WTC11 (cell line): ENCODE data around the gene TRIM38. TPM values are rescaled to one million over a fixed set of nuclear protein-coding genes. Genes with fewer than 3 reads are reported as not detected.

Experiments
- ATAC-seq: fragments of 200-7000 bp; cut with Tn5 transposase; 2 replicates; pipeline ENCODE4 v1.10.0; 2021; ENCODE audit warnings: mild to moderate bottlenecking, moderate library complexity
- CTCF ChIA-PET: fragments of 300-600 bp; sonication (Branson Sonifier 250); formaldehyde crosslinking; loops from one replicate; lab custom pipeline; 2021; ENCODE audit warnings: antibody characterized with exemption; lab: Charles Lee
- POLR2A ChIA-PET: fragments of 350-600 bp; sonication (Branson Sonifier 250); formaldehyde crosslinking; loops from one replicate; lab custom pipeline; 2021; ENCODE audit warnings: antibody characterized with exemption; lab: Charles Lee
- DNase-seq: peaks from one replicate; pipeline ENCODE4 v3.0.0; 2021; ENCODE audit warnings: low spot score
- H3K27ac Mint-ChIP-seq: 2 replicates; pipeline ENCODE4 v1.8.0; 2021; ENCODE audit warnings: mixed read lengths
- H3K27me3 Mint-ChIP-seq: 2 replicates; pipeline ENCODE4 v1.8.0; 2021; ENCODE audit warnings: low read depth, mild to moderate bottlenecking, moderate library complexity, mixed read lengths
- H3K36me3 Mint-ChIP-seq: 2 replicates; pipeline ENCODE4 v1.8.0; 2021; ENCODE audit warnings: mixed read lengths
- H3K4me1 Mint-ChIP-seq: 2 replicates; pipeline ENCODE4 v1.8.0; 2022; ENCODE audit warnings: mixed read lengths
- H3K4me3 Mint-ChIP-seq: 2 replicates; pipeline ENCODE4 v1.8.0; 2021; ENCODE audit warnings: mild to moderate bottlenecking, moderate library complexity, mixed read lengths
- H3K9me3 Mint-ChIP-seq: 2 replicates; pipeline ENCODE4 v1.8.0; 2021; ENCODE audit warnings: mixed read lengths
- E2F5 ChIP-seq: sonication (generic); formaldehyde crosslinking; IDR thresholded peaks from 2 replicates; pipeline ENCODE4 v1.8.1; 2022; ENCODE audit warnings: mild to moderate bottlenecking, moderate library complexity, missing genetic modification reagents
- ETV6 ChIP-seq: sonication (generic); formaldehyde crosslinking; IDR thresholded peaks from 2 replicates; pipeline ENCODE4 v1.8.1; 2022; ENCODE audit warnings: mild to moderate bottlenecking, missing genetic modification reagents
- FOXP1 ChIP-seq: sonication (generic); formaldehyde crosslinking; IDR thresholded peaks from 2 replicates; pipeline ENCODE4 v1.8.0; 2022; ENCODE audit warnings: missing genetic modification reagents, mild to moderate bottlenecking, moderate library complexity, borderline replicate concordance
- NFATC4 ChIP-seq: fragments of 250-450 bp; sonication (Bioruptor Pico); IDR thresholded peaks from 2 replicates; pipeline ENCODE4 v1.9.0; 2021; ENCODE audit warnings: mild to moderate bottlenecking
- NFYB ChIP-seq: sonication (generic); formaldehyde crosslinking; conservative IDR thresholded peaks from 2 replicates; pipeline ENCODE4 v1.8.0; 2022; ENCODE audit warnings: low read depth, missing genetic modification reagents
- NR3C1 ChIP-seq: sonication (generic); formaldehyde crosslinking; conservative IDR thresholded peaks from 2 replicates; pipeline ENCODE4 v1.8.1; 2023; ENCODE audit warnings: low read depth, mild to moderate bottlenecking, missing genetic modification reagents
- OVOL2 ChIP-seq: fragments of 250-450 bp; sonication (Bioruptor Pico); IDR thresholded peaks from 2 replicates; pipeline ENCODE4 v1.9.0; 2021; ENCODE audit warnings: mild to moderate bottlenecking, borderline replicate concordance
- TEAD4 ChIP-seq: sonication (generic); formaldehyde crosslinking; IDR thresholded peaks from 2 replicates; pipeline ENCODE4 v1.8.0; 2022; ENCODE audit warnings: mild to moderate bottlenecking, missing genetic modification reagents
- ZNF121 ChIP-seq: sonication (generic); formaldehyde crosslinking; IDR thresholded peaks from 2 replicates; pipeline ENCODE4 v1.8.0; 2023; ENCODE audit warnings: missing genetic modification reagents
- ZNF138 ChIP-seq: sonication (generic); formaldehyde crosslinking; conservative IDR thresholded peaks from 2 replicates; pipeline ENCODE4 v1.8.1; 2022; ENCODE audit warnings: mild to moderate bottlenecking, moderate library complexity, missing genetic modification reagents
- ZNF263 ChIP-seq: sonication (generic); formaldehyde crosslinking; IDR thresholded peaks from 2 replicates; pipeline ENCODE4 v1.8.1; 2022; ENCODE audit warnings: low read depth, mild to moderate bottlenecking, moderate library complexity, missing genetic modification reagents
- ZNF317 ChIP-seq: sonication (generic); formaldehyde crosslinking; IDR thresholded peaks from 2 replicates; pipeline ENCODE4 v1.8.1; 2023; ENCODE audit warnings: low read depth, mild to moderate bottlenecking, moderate library complexity, missing genetic modification reagents, borderline replicate concordance
- ZNF396 ChIP-seq: fragments of 250-450 bp; sonication (Bioruptor Pico); IDR thresholded peaks from 2 replicates; pipeline ENCODE4 v1.8.0; 2021; ENCODE audit warnings: mild to moderate bottlenecking, moderate library complexity, borderline replicate concordance
- total RNA-seq: library from RNA; stranded (reverse); gene quantifications from 3 replicates; pipeline ENCODE4 v1.2.3, GENCODE V29; 2021
- TF ChIP-seq, protein P1 (sequence below): fragments of 200-600 bp; IDR thresholded peaks from 2 replicates; pipeline ENCODE4 v1.8.0; 2022; ENCODE audit warnings: antibody characterized with exemption
- TF ChIP-seq, protein P2 (sequence below): sonication (generic); formaldehyde crosslinking; IDR thresholded peaks from 2 replicates; pipeline ENCODE4 v1.8.1; 2023; ENCODE audit warnings: mild to moderate bottlenecking, missing genetic modification reagents, moderate library complexity
- TF ChIP-seq, protein P3 (sequence below): sonication (generic); formaldehyde crosslinking; IDR thresholded peaks from 2 replicates; pipeline ENCODE4 v1.8.1; 2023; ENCODE audit warnings: mild to moderate bottlenecking, missing genetic modification reagents
- TF ChIP-seq, protein P4 (sequence below): fragments of 250-450 bp; sonication (Bioruptor Pico); IDR thresholded peaks from 2 replicates; pipeline ENCODE4 v1.9.0; 2021; ENCODE audit warnings: mild to moderate bottlenecking, borderline replicate concordance
- TF ChIP-seq, protein P5 (sequence below): fragments of 250-450 bp; sonication (Bioruptor Pico); IDR thresholded peaks from 2 replicates; pipeline ENCODE4 v1.8.0; 2021; ENCODE audit warnings: mild to moderate bottlenecking
- TF ChIP-seq, protein P6 (sequence below): fragments of 250-450 bp; sonication (Bioruptor Pico); conservative IDR thresholded peaks from 2 replicates; pipeline ENCODE4 v1.9.0; 2021; ENCODE audit warnings: mild to moderate bottlenecking

The TRIM38 gene
- total RNA-seq, 1 experiment from 2014 or later = 1.6 TPM

- TF ChIP-seq, protein P1, sequence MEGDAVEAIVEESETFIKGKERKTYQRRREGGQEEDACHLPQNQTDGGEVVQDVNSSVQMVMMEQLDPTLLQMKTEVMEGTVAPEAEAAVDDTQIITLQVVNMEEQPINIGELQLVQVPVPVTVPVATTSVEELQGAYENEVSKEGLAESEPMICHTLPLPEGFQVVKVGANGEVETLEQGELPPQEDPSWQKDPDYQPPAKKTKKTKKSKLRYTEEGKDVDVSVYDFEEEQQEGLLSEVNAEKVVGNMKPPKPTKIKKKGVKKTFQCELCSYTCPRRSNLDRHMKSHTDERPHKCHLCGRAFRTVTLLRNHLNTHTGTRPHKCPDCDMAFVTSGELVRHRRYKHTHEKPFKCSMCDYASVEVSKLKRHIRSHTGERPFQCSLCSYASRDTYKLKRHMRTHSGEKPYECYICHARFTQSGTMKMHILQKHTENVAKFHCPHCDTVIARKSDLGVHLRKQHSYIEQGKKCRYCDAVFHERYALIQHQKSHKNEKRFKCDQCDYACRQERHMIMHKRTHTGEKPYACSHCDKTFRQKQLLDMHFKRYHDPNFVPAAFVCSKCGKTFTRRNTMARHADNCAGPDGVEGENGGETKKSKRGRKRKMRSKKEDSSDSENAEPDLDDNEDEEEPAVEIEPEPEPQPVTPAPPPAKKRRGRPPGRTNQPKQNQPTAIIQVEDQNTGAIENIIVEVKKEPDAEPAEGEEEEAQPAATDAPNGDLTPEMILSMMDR = no peak
- TF ChIP-seq, protein P2, sequence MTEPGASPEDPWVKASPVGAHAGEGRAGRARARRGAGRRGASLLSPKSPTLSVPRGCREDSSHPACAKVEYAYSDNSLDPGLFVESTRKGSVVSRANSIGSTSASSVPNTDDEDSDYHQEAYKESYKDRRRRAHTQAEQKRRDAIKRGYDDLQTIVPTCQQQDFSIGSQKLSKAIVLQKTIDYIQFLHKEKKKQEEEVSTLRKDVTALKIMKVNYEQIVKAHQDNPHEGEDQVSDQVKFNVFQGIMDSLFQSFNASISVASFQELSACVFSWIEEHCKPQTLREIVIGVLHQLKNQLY (CRISPR knock-in tag) = no peak
- TF ChIP-seq, protein P3, sequence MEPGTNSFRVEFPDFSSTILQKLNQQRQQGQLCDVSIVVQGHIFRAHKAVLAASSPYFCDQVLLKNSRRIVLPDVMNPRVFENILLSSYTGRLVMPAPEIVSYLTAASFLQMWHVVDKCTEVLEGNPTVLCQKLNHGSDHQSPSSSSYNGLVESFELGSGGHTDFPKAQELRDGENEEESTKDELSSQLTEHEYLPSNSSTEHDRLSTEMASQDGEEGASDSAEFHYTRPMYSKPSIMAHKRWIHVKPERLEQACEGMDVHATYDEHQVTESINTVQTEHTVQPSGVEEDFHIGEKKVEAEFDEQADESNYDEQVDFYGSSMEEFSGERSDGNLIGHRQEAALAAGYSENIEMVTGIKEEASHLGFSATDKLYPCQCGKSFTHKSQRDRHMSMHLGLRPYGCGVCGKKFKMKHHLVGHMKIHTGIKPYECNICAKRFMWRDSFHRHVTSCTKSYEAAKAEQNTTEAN (CRISPR knock-in tag) = no peak
- no peak for TF ChIP-seq NFYB (CRISPR knock-in tag)
These were observed 40.3 kb upstream of the TRIM38 start (continued) for GRCh38 chr6:25922301-25922700.

DNA sequence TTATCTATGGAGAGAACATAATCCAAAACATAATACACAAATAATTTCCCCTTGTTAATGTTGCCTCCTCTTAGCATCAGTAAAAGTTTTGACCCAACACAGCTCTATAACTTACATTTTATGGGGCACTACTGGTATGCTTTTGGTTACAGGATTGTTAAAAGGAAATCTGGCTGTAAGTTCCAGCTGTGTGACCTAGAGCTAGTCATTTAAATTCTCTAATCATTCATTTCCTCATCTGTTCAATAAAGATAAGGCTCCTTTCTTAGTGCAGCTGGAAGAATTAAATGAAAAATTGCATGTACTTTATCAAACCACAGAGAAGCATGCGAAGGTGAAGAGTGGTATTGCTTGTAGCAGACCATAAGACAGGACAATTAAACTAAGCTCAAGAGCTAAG lies 36.7 kb upstream of the TRIM38 start:
- ATAC-seq = no peak
- H3K36me3 Mint-ChIP-seq = no peaks in the 10 kb centered on the region
- CTCF ChIA-PET = interaction anchor here (0.7 to 1.1 kb wide), 2 partner anchors 44 to 208 kb away, joined by 3 to 5 read pairs; no protein-coding TSS in a partner anchor

DNA sequence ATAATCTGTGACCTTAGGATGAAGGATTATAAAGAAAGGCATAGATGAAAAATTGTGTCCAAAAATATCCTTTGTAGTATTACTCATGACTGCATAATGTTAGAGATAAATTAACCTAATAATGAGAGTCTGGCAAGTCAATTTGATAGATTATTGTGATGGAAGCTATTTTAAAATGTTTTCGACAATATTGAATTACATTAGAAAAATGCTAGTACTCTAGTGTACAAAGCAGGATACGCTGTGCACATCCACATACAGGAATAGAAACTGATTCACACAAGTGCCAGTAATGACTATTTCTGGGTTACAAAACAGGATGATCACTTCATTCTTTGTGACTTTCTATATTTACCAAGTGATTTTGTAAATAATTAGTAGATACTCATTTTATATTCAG lies 35.4 kb upstream of the TRIM38 start:
- Mint-ChIP-seq H3K4me1 (peaks cover 6% of the 10 kb centered on the region; the same call in 1 of the 2 replicates), H3K27ac (no peak overlapping the region), H3K4me3 (no peak overlapping the region), H3K27me3 (no peaks in the 10 kb centered on the region), H3K36me3 (no peaks in the 10 kb centered on the region), H3K9me3 (no peaks in the 10 kb centered on the region)
- ChIA-PET CTCF (no interaction called here), POLR2A (no interaction called here)
- no peak for ATAC-seq
- DNase-seq = no peak
- TF ChIP-seq E2F5 (CRISPR knock-in tag) (no peak), OVOL2 (CRISPR knock-in tag) (no peak), FOXP1 (CRISPR knock-in tag) (no peak), NFATC4 (CRISPR knock-in tag) (no peak), ETV6 (CRISPR knock-in tag) (no peak), TEAD4 (CRISPR knock-in tag) (no peak), ZNF263 (CRISPR knock-in tag) (no peak)
- TF ChIP-seq, protein P4, sequence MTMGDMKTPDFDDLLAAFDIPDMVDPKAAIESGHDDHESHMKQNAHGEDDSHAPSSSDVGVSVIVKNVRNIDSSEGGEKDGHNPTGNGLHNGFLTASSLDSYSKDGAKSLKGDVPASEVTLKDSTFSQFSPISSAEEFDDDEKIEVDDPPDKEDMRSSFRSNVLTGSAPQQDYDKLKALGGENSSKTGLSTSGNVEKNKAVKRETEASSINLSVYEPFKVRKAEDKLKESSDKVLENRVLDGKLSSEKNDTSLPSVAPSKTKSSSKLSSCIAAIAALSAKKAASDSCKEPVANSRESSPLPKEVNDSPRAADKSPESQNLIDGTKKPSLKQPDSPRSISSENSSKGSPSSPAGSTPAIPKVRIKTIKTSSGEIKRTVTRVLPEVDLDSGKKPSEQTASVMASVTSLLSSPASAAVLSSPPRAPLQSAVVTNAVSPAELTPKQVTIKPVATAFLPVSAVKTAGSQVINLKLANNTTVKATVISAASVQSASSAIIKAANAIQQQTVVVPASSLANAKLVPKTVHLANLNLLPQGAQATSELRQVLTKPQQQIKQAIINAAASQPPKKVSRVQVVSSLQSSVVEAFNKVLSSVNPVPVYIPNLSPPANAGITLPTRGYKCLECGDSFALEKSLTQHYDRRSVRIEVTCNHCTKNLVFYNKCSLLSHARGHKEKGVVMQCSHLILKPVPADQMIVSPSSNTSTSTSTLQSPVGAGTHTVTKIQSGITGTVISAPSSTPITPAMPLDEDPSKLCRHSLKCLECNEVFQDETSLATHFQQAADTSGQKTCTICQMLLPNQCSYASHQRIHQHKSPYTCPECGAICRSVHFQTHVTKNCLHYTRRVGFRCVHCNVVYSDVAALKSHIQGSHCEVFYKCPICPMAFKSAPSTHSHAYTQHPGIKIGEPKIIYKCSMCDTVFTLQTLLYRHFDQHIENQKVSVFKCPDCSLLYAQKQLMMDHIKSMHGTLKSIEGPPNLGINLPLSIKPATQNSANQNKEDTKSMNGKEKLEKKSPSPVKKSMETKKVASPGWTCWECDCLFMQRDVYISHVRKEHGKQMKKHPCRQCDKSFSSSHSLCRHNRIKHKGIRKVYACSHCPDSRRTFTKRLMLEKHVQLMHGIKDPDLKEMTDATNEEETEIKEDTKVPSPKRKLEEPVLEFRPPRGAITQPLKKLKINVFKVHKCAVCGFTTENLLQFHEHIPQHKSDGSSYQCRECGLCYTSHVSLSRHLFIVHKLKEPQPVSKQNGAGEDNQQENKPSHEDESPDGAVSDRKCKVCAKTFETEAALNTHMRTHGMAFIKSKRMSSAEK (CRISPR knock-in tag) = no peak

More for the DNA sequence above, 36.7 kb upstream of the TRIM38 start:
- Mint-ChIP-seq H3K4me3 (no peak overlapping the region), H3K9me3 (no peaks in the 10 kb centered on the region), H3K27ac (no peak overlapping the region), H3K4me1 (peaks cover 6% of the 10 kb centered on the region; the same call in 1 of the 2 replicates), H3K27me3 (no peaks in the 10 kb centered on the region)
- POLR2A ChIA-PET = no interaction called here
- no peak for DNase-seq
- TF ChIP-seq ZNF317 = no peak
- TF ChIP-seq, protein P5, sequence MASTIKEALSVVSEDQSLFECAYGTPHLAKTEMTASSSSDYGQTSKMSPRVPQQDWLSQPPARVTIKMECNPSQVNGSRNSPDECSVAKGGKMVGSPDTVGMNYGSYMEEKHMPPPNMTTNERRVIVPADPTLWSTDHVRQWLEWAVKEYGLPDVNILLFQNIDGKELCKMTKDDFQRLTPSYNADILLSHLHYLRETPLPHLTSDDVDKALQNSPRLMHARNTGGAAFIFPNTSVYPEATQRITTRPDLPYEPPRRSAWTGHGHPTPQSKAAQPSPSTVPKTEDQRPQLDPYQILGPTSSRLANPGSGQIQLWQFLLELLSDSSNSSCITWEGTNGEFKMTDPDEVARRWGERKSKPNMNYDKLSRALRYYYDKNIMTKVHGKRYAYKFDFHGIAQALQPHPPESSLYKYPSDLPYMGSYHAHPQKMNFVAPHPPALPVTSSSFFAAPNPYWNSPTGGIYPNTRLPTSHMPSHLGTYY = no peak
- TF ChIP-seq ZNF121 (CRISPR knock-in tag) = no peak
- TF ChIP-seq, protein P6, sequence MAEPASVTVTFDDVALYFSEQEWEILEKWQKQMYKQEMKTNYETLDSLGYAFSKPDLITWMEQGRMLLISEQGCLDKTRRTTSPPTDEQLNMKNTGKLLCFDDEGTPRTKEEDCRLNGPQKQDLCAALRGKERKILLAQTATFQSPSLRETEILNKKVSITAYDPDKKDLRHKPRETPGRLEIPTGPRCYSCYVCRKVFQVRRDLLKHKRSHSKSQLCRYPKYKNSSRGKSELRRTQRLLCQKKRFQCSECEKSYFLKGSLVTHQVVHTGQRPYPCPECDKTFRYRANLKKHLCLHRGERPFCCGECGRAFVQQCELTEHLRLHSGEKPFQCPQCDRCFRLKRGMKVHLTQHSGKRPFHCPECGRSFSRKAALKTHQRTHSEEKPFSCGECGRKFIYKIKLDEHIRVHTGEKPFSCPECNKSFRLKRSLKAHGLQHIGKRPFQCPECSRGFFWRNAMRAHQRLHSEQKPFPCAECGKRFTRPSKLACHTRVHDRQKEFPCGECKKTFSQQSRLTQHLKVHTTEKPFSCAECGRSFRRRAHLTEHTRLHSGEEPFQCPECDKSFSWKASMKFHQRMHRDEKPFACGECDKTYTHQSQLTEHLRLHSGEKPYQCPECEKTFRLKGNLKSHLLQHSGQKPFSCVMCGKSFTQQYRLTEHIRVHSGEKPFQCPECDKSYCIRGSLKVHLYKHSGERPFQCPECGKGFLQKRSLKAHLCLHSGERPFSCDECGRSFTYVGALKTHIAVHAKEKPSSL (CRISPR knock-in tag) = no peak
- TF ChIP-seq ZNF396 (CRISPR knock-in tag) = no peak
- no peak for TF ChIP-seq NR3C1 (CRISPR knock-in tag)
- TF ChIP-seq ZNF138 = no peak
